CD4-positive, alpha-beta memory T cell (primary cell): ENCODE results near the gene EPHA6. TPM values are rescaled to one million over a fixed set of nuclear protein-coding genes. Genes with fewer than 3 reads are reported as not detected.
A peak's percentile ranks its signal among the peaks of the same experiment; 100 is the strongest.

Source experiments
- CTCF ChIA-PET: fragments of 350-600 bp; sonication (Branson Sonifier 250); formaldehyde crosslinking; loops from one replicate; lab custom pipeline; 2021; ENCODE audit warnings: inconsistent platforms; ENCODE audit not compliant: partially characterized antibody; lab: Charles Lee
- POLR2A ChIA-PET: fragments of 350-600 bp; sonication (Branson Sonifier 250); formaldehyde crosslinking; loops from one replicate; lab custom pipeline; 2021; ENCODE audit not compliant: partially characterized antibody; lab: Charles Lee
- DNase-seq, 5 donors: peaks; one replicate each; pipeline versions ENCODE4 v3.0.0 to v3.0.0-alpha.2; 2020 to 2022; ENCODE audit warnings: mixed read lengths in 1 of 5
- H3K27ac ChIP-seq: one replicate; pipeline ENCODE4 v1.7.0; 2013; ENCODE audit warnings: low read depth, low read length
- H3K27me3 ChIP-seq: 2 replicates; pipeline ENCODE4 v1.7.0; 2013; ENCODE audit warnings: mild to moderate bottlenecking, low read length, moderate library complexity; ENCODE audit not compliant: insufficient read depth
- H3K36me3 ChIP-seq: 2 replicates; pipeline ENCODE4 v1.7.0; 2013; ENCODE audit warnings: mild to moderate bottlenecking, low read length, moderate library complexity; ENCODE audit not compliant: insufficient read depth
- H3K4me1 ChIP-seq: 2 replicates; pipeline ENCODE4 v1.7.0; 2013; ENCODE audit warnings: mild to moderate bottlenecking, low read length, moderate library complexity; ENCODE audit not compliant: insufficient read depth
- H3K4me3 ChIP-seq, 2 donors: one replicate each; pipeline ENCODE4 v1.7.0; 2013; ENCODE audit warnings: low read length in 2 of 2, mild to moderate bottlenecking in 1 of 2
- H3K9me3 ChIP-seq, 2 donors: one replicate each; pipeline ENCODE4 v1.7.0; 2013; ENCODE audit warnings: low read length in 2 of 2, control low read depth in 1 of 2; ENCODE audit not compliant: control insufficient read depth in 1 of 2
- H3K27ac Mint-ChIP-seq, 7 donors: one replicate each; pipeline ENCODE4 v1.8.0; 2020 to 2021; ENCODE audit warnings: mixed read lengths in 7 of 7, mild to moderate bottlenecking in 6 of 7, inconsistent platforms in 3 of 7, moderate library complexity in 3 of 7
- H3K27me3 Mint-ChIP-seq, 2 donors: one replicate each; pipeline ENCODE4 v1.8.0; 2020 to 2021; ENCODE audit warnings: mixed read lengths in 2 of 2
- H3K36me3 Mint-ChIP-seq, 2 donors: one replicate each; pipeline ENCODE4 v1.8.0; 2020 to 2021; ENCODE audit warnings: mixed read lengths in 2 of 2, inconsistent platforms in 1 of 2, mild to moderate bottlenecking in 1 of 2
- H3K4me1 Mint-ChIP-seq, 4 donors: one replicate each; pipeline ENCODE4 v1.8.0; 2020 to 2021; ENCODE audit warnings: mixed read lengths in 4 of 4, mild to moderate bottlenecking in 1 of 4
- H3K4me3 Mint-ChIP-seq, 8 donors: one replicate each; pipeline ENCODE4 v1.8.0; 2020 to 2021; ENCODE audit warnings: mixed read lengths in 8 of 8, mild to moderate bottlenecking in 7 of 8, moderate library complexity in 6 of 8, inconsistent platforms in 3 of 8
- H3K9me3 Mint-ChIP-seq, 8 donors: one replicate each; pipeline ENCODE4 v1.8.0; 2020 to 2021; ENCODE audit warnings: mixed read lengths in 8 of 8, mild to moderate bottlenecking in 5 of 8, inconsistent platforms in 3 of 8, moderate library complexity in 1 of 8
- intact Hi-C: fragments of 100-400 bp; cut with micrococcal nuclease; formaldehyde crosslinking; loops from one replicate; pipeline ENCODE4 v1.15.1; 2023
- polyA plus RNA-seq, 2 donors: library from polyadenylated mRNA; unstranded; fragments of 300-500 nt; fragmentation: Illumina TruSeq; gene quantifications; one replicate each; pipeline ENCODE4 v1.2.3, GENCODE V29; 2021
- total RNA-seq, 2 experiments: library from RNA; stranded (reverse); gene quantifications; one replicate each; pipeline ENCODE4 v1.2.3, GENCODE V29; 2021

Gene EPHA6
- total and polyA plus RNA-seq, 4 experiments from 2014 or later: not detected

- ChIA-PET POLR2A (no interaction called here), CTCF (no interaction called here)
- Mint-ChIP-seq H3K36me3 (peaks cover 22 to 40% of the 10 kb centered on the region in 2 donors), H3K4me1 (no peaks in the 10 kb centered on the region), H3K9me3 (no peaks in the 10 kb centered on the region), H3K27me3 (no peaks in the 10 kb centered on the region), H3K27ac (no peak overlapping the region), H3K4me3 (no peak overlapping the region)
- Histone ChIP-seq H3K4me3 (no peak overlapping the region), H3K9me3 (no peaks in the 10 kb centered on the region), H3K27ac (no peak overlapping the region), H3K4me1 (no peaks in the 10 kb centered on the region), H3K36me3 (no peaks in the 10 kb centered on the region), H3K27me3 (no peaks in the 10 kb centered on the region)
- intact Hi-C loops: no loop called here
- no peak for DNase-seq
Observed at GRCh38 chr3:97778152-97778551, 963.8 kb downstream of the EPHA6 start.

- H3K27ac ChIP-seq: no peak overlapping the region
- DNase-seq: peak; percentile 41 to 66 (median 61)
- H3K27ac Mint-ChIP-seq: no peak overlapping the region
- H3K4me3 Mint-ChIP-seq: no peak overlapping the region
- H3K27me3 Mint-ChIP-seq: no peaks in the 10 kb centered on the region
- ChIA-PET POLR2A (interaction anchor here (1.2 kb wide), 1 partner anchor 29 kb away, joined by 3 read pairs; the partner anchor contains the start of gene ARL6), CTCF (interaction anchor here (0.7 to 6.0 kb wide), 11 partner anchors 28 to 245 kb away, joined by 3 to 174 read pairs (median 4); partner anchors contain the start of genes CRYBG3 and RIOX2)
- intact Hi-C loops: loop anchor here (1.0 kb wide), 5 partner anchors 28 to 536 kb away; no protein-coding TSS in a partner anchor
- H3K9me3 Mint-ChIP-seq: no peaks in the 10 kb centered on the region
- no peaks in the 10 kb centered on the region for H3K9me3 ChIP-seq
- no peak overlapping the region for H3K4me3 ChIP-seq
- H3K27me3 ChIP-seq: no peaks in the 10 kb centered on the region
- peaks cover under 1% of the 10 kb centered on the region in 2 donors for H3K36me3 Mint-ChIP-seq
- no peaks in the 10 kb centered on the region for H3K4me1 Mint-ChIP-seq
- H3K36me3 ChIP-seq: no peaks in the 10 kb centered on the region
- H3K4me1 ChIP-seq: no peaks in the 10 kb centered on the region
Observed at GRCh38 chr3:97793420-97794019, 979.1 kb downstream of the EPHA6 start.

GRCh38 chr3:97795951-97796350 lies 981.6 kb downstream of the EPHA6 start:
- H3K9me3 ChIP-seq: no peaks in the 10 kb centered on the region
- POLR2A ChIA-PET: no interaction called here

More at GRCh38 chr3:97795951-97796350, 981.6 kb downstream of the EPHA6 start:
- Mint-ChIP-seq H3K27me3 (no peaks in the 10 kb centered on the region), H3K4me3 (no peak overlapping the region), H3K9me3 (no peaks in the 10 kb centered on the region), H3K4me1 (no peaks in the 10 kb centered on the region), H3K36me3 (peaks cover under 1 to 4% of the 10 kb centered on the region in 2 donors), H3K27ac (no peak overlapping the region)
- DNase-seq: no peak
- Histone ChIP-seq H3K36me3 (no peaks in the 10 kb centered on the region), H3K4me1 (no peaks in the 10 kb centered on the region), H3K4me3 (no peak overlapping the region), H3K27me3 (no peaks in the 10 kb centered on the region), H3K27ac (no peak overlapping the region)
- CTCF ChIA-PET: interaction anchor here (1.3 to 6.0 kb wide), 2 partner anchors 17 to 228 kb away, joined by 4 to 174 read pairs; no protein-coding TSS in a partner anchor
- intact Hi-C loops: no loop called here
